Hematopoietic multipotent progenitor cell (in vitro differentiated cells): ENCODE data around the gene GOLGA3. TPM values are rescaled to one million over a fixed set of nuclear protein-coding genes. Genes with fewer than 3 reads are reported as not detected.
"Not testable (repeated sequence)": the region's sequence is repeated elsewhere in the genome, so short reads cannot be mapped to it uniquely, and the experiment has no call there.

ENCODE experiments used
- DNase-seq, 3 donors: peaks; one replicate each; pipeline ENCODE4 v3.0.0-alpha.2; 2011 to 2015; ENCODE audit warnings: low read depth in 2 of 3, low spot score in 2 of 3
- total RNA-seq: library from RNA; depleted of rRNA; stranded (reverse); fragments of >200 nt; gene quantifications from one replicate; pipeline ENCODE4 v1.2.3, GENCODE V29; 2012

The GOLGA3 gene, protein sequence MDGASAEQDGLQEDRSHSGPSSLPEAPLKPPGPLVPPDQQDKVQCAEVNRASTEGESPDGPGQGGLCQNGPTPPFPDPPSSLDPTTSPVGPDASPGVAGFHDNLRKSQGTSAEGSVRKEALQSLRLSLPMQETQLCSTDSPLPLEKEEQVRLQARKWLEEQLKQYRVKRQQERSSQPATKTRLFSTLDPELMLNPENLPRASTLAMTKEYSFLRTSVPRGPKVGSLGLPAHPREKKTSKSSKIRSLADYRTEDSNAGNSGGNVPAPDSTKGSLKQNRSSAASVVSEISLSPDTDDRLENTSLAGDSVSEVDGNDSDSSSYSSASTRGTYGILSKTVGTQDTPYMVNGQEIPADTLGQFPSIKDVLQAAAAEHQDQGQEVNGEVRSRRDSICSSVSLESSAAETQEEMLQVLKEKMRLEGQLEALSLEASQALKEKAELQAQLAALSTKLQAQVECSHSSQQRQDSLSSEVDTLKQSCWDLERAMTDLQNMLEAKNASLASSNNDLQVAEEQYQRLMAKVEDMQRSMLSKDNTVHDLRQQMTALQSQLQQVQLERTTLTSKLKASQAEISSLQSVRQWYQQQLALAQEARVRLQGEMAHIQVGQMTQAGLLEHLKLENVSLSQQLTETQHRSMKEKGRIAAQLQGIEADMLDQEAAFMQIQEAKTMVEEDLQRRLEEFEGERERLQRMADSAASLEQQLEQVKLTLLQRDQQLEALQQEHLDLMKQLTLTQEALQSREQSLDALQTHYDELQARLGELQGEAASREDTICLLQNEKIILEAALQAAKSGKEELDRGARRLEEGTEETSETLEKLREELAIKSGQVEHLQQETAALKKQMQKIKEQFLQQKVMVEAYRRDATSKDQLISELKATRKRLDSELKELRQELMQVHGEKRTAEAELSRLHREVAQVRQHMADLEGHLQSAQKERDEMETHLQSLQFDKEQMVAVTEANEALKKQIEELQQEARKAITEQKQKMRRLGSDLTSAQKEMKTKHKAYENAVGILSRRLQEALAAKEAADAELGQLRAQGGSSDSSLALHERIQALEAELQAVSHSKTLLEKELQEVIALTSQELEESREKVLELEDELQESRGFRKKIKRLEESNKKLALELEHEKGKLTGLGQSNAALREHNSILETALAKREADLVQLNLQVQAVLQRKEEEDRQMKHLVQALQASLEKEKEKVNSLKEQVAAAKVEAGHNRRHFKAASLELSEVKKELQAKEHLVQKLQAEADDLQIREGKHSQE (N-terminal part only)
- 50.4 TPM for total RNA-seq

DNA sequence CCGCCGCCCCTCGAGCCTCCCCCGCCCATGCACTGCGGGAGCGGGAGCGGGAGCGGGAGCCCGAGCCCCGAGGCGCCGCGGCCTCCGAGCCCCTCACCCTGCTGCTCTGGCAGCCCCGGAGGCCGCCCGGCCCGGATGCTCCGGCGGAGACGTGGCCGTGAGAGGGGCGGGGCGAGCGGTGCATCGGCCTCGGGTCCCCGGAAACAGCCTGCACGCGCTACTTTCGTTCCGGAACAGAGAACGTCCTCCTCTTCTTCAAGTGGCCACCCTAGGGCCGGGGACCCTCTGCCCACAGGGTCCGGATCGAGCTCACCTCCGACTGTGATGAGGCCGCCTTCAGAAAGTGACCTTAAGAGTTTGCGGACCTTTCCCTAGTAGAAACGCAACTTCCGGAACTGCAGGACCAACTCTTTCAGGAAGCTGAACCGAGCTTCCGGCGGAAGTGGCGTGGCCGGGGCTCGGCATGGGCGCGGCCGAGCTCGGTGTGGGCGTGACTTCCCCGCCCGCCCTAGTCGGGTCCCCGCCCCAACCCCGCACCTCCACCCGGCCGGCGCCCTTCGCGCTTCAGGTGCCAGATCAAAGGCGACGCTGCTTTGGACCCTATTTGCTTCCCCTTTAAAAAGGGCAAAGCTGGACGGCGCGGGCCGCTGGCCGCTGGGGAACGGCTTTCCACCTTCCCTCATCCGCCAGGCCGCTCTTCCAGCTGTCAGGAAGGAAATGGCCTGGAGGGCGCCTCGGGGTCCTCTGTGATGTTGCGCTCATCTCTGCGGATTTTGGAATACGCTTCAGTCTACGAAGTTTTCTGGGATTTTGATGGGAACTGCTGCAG, at the start of gene GOLGA3:
Gene GOLGA3 (minus strand): TSS at position 164 of the 829 bp plus-strand sequence. CDS start 6,741 bp downstream, outside the sequence.
- DNase-seq = peak; percentile 95 to 97 (median 95)

DNA sequence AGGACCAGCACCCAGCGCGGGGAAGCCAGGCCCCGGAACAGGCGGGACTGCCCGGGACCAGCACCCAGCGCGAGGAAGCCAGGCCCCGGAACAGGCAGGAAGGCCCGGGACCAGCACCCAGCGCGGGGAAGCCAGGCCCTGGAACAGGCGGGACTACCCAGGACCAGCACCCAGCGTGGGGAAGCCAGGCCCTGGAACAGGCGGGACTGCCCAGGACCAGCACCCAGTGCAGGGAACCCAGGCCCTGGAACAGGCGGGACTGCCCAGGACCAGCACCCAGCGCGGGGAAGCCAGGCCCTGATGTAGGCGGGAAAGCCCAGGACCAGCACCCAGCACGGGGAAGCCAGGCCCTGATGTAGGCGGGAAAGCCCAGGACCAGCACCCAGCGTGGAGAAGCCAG, 46.0 kb upstream of the GOLGA3 start:
- not testable (repeated sequence) for DNase-seq

DNA sequence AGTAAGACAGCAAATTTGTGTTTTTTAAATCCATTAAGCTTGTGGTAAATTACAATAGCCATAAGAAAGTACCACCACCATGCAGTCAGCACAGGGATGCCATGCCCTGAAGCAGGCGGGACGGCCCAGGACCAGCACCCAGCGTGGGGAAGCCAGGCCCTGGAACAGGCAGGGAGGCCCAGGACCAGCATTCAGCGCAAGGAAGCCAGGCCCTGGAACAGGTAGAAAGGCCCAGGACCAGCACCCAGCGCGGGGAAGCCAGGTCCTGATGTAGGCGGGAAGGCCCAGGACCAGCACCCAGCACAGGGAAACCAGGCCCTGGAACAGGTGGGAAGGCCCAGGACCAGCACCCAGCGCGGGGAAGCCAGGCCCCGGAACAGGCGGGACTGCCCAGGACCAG, 45.5 kb upstream of the GOLGA3 start:
- no peak for DNase-seq

DNA sequence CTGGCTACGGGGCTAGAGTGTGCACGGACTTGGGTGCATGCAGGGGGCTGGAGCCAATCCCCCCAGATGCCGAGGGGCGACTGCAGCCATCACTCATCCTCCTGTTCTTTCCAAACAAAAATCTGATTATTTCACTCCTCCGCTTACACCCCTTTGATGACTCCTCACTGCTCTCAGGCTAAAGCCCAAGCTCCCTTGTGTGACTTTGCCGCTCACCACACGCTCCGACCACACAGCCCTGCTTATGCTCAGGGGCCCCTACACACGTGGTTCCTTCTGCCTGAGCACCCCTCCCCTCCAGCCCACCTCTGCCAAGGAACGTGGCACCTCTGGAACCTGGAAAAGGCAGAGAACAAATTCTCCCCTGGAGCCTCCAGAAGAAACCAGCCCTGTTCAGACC, 45.1 kb upstream of the GOLGA3 start:
- DNase-seq = no peak

DNA sequence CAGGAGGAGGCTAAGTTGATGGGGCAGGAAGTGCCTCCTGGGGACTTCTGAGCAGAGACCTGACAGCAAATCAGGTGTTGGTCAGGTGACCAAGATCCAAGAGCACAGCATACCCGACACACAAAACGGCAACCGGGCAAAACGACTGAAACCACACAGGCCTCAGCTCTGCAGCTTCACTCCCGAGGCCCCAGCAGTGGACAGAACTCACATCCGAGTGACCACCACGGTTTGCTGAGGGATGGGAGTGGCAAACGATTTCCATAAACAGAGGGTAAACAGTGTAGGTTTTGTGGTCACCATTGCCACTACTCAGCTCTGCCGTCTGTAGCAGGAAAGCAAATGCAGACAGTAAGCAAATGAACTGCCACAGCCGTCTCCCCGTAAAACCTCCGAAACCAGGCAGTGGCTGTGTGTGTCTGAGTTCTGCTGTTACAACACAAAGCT, 44.3 kb upstream of the GOLGA3 start:
- no peak for DNase-seq

DNA sequence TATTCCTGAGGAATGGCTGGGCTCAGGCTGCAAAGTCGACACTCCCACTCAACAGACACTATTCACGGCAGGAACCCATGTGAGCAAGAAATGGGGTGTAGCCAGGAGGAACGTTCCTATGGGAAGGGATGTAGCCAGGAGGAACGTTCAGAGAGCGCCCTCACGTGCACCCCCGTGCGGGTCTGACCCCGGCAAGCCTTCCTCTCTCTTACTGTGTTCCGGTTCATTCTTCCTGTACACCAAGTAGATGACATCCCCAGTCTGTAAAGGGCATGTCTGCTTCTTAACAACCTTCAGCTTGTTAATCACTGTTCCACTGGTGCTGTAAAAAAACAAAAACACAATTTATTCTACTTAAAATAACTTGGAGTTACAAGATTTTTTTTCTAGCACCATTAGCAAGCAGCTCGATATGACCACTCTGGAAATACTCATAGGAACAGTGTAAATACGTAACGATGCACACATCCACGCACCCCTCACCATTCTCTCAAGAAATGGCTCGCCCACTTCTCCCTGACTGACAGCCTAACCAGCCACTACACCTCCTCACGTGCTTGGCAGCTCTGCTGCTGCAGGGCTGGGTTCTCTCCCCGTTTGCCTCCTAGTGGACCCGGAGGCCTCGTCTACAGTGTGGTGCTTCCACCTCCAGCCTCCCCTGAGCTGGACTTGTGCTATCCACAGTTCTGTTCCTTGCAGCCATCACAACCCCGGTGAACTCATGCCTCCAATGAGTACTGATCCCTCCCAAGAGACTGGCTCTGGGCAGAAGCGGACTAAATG, 43.6 kb upstream of the GOLGA3 start:
- DNase-seq = no peak

DNA sequence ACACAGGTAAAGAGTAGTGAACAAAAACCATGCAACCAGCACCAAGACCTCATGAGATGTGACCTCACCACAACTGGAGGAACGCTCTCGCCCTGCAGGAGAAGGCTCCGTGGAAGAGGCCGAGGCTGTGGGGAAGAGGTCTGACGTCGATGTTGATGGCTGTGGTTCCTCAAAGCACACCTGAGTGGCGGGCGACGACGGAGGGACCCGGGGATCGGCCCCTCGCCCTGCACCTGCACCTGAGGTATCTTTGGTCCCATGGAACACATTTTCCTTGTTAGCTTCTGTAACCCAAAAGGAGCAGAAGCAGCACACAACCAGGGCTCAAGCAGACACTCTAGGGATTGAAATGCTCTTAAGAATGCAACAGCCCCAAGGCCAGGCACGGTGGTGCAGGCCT, 40.9 kb upstream of the GOLGA3 start:
- DNase-seq = no peak

DNA sequence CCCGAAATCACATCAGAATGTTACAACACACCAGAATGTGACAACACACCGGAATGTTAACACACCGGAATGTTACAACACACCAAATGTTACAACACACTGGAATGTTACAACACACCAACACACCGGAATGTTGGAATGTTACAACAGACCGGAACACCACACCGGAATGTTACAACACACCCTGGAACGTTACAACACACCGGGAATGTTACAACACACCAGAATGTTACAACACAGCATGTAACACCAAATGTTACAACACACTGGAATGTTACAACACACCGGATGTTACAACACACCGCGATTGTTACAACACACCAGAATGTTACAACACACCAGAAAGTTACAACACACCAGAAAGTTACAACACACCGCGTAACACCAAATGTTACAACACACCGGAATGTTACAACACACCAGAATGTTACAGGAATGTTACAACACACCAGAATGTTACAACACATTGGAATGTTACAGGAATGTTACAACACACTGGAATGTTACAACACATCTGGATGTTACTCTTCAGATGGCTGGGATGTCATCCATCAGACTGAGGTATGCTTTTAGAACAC, 37.7 kb upstream of the GOLGA3 start:
- DNase-seq = no peak

DNA sequence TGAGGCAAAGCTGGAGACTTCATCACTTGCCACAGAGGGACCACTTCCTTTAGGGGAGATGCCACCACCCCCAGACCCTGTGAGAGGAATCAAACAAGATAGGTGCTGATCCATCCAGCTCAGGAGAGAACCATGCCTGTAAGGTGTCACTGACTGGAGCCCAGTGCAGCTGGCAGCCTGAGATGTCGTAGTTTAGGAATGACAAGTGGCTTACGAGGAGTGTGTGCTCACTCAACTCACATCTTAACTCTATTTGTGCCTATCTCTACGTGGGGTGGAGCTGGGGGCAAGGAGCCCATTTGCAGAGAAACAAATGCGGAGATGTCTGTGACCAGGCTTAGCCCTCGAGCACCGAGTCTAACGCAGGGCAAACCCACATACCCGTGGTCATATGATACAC, 32.9 kb upstream of the GOLGA3 start:
- DNase-seq = no peak

DNA sequence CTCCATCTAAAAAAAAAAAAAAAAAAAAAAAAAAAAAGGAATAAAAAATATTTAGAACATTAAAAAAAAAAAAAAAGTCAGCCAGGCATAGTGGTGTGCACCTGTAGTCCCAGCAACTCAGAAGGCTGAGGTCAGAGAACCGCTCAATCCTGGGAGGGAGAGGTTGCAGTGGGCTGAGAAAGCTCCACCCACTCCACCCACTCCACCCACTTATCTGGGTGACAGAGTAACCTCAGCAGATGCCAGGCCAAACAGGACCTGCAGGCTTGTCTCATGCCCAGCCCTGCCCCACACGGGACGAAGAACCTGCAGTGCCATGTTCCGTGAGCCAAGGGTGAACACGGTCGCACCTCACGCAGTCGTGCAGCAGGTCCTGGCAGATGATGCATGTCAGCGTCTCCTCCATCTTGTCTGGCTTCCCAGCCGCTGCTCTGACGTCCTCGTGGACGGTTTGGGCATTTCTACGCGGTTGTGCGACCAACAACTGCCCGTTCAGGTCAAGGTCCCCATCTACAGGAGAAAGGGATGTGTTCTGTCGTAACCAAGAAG, 30.1 kb upstream of the GOLGA3 start:
- no peak for DNase-seq

DNA sequence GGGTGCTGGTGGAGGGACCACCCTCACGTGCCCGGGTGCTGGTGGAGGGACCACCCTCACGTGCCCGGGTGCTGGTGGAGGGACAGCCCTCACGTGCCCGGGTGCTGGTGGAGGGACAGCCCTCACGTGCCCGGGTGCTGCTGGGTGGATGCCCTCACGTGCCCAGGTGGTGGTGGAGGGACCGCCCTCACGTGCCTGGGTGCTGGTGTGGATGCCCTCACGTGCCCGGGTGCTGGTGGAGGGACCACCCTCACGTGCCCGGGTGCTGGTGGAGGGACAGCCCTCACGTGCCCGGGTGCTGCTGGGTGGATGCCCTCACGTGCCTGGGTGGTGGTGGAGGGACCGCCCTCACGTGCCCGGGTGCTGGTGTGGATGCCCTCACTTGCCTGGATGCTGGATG, 28.4 kb upstream of the GOLGA3 start:
- DNase-seq = not testable (repeated sequence)

DNA sequence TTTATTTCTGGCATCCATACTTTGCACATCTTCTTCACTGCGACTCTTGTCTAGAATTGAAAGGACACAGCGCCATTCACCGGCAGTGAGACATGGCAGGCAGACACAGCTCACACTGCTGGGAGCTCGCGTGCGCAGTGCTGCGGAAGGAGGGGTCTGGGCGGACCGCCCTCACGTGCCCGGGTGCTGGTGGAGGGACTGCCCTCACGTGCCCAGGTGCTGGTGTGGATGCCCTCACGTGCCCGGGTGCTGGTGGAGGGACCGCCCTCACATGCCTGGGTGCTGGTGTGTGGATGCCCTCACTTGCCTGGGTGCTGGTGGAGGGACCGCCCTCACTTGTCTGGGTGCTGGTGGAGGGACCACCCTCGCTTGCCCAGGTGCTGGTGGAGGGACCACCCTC, 27.9 kb upstream of the GOLGA3 start:
- DNase-seq = no peak

DNA sequence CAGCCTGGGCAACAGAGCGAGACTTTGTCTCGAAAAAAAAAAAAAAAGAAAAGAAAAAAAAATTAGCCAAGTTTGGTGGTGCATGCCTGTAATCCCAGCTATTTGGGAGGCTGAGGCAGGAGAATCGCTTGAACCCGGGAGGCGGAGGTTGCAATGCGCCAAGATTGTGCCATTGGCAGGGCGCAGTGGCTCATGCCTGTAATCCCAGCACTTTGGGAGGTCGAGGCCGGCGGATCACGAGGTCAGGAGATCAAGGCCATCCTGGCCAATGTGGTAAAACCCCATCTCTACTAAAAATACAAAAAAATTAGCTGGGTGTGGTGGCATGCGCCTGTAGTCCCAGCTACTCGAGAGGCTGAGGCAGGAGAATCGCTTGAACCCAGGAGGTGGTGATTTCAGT, 26.5 kb upstream of the GOLGA3 start:
- not testable (repeated sequence) for DNase-seq

DNA sequence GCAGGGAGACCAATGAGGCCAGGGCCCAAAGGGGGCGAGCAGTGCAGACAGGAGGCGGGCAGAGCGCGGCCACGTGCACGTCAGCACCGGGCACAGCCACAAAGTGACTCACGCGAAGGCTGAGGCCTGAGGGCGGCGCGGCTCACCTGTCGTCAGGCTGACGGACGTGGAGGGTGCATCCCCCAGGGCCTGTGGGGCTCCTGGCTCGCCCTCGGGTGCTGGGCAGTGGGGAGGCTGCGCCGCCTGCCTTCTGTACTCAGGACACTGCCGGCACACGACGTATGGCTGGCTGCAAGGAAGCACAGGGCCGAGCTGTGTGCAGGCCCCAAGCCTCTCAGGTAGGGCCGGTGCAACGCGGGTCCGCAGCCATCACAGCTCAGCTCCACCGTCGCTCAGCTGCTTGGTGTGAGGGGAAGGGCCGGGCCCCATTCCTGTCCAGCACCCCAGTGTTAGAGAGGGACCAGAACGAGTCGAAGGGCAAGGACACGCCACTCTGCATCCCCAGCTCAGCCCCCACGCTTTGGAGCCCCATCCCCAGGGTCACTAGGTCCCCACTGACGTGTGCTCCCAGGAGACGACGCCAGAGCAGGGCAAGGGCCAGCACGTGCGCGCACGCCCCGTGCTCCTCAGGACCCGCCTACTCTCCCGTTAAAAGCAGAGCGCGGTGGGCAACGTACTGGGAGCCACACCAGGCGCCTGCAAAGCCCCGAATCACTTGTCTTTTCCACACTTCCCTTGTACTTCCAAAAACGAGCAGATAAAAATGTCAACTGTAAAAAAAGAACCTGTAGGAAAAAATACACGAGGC, 24.8 kb upstream of the GOLGA3 start:
- DNase-seq = no peak

DNA sequence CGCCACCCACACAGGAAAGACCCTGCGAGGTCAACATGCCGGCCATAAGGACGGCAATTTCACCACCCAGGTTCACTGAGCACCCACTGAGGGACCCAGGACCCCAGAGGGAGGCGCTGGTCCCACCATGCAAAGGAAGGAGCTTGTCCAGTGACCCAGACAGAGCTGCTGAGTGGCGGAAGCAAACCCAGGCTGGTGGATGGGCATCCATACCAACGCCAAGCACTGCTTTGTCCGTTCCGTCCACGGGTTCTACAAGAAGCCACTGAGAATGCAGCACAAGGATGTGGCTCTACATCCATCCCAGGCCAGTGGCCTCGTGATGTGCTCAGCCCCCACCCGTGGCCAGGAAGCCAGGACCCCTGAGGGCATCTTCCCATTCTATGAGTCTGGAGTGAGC, 23.8 kb upstream of the GOLGA3 start:
- no peak for DNase-seq

DNA sequence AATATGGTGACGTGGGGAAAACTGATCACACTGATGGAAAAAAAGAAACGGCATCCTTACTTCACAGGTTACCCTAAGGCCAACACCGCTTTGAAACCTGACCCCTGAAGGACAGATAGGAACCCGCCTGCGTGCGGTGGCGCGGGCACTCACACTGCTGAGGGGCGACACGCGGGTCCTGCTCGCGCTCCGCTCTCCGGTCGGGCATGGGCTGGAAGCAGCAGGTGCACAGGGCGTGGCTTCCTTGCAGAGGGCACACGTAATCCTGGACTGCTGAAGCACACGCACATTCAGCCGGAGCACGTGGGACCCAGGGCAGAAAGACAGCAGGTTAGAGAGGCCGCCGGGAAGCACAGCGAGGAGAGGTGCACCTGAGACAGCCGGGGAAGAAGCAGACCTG, 22.8 kb upstream of the GOLGA3 start:
- DNase-seq = no peak

DNA sequence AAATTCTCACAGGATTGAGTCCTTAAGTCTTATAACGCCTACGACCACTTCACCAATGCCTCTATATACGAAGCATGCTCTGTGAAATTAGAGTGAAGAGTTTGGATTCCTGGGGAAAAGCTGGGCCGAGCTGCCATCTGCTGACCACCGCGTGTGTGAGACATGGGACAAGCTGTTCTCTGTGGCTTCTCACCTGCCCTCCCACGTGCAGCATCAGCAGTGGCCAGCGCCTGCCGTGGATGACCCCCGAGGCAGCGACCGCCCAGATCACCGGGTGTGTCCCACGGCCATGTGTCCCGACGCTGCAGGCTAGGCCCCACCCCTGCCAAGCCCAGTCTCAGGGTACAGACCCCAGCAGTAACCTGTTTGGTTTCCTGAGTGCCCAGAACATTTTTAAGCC, 21.6 kb upstream of the GOLGA3 start:
- no peak for DNase-seq

DNA sequence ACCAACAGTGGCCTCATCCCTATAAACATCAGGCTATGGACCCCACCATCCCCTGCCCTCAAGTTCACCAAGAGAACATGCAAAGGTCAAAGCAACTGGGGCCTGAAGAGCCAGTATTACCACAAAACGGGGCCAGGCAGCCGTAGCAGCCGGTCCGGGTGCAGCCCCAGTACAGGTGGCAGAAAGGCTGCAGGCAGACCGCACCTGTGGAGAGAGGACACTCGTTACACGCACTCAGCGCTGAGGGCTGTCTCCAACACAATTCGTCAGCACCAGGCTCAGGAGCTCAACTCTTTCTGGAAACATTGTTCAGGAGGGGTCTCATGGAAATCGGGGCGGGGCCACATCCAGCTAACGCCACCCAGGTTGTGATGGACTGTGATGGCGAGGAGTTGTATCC, 19.9 kb upstream of the GOLGA3 start:
- DNase-seq = no peak
